ENCODE results near the gene NTPCR. TPM values are rescaled to one million over a fixed set of nuclear protein-coding genes. Genes with fewer than 3 reads are reported as not detected.

Gene NTPCR
- total RNA-seq, 4 donors from 2014 or later = 24.6 to 37.1 (median 28.4) TPM

GRCh38 chr1:232979558-232979957, 29.1 kb downstream of the NTPCR start:
- ATAC-seq = no peak
- no peaks in the 10 kb centered on the region for H3K27me3 ChIP-seq
- no peak for TF ChIP-seq POLR2AphosphoS5 (IDR thresholded peaks at IDR 0.05)
- no peak for TF ChIP-seq CTCF (IDR thresholded peaks at IDR 0.05)
- no peak for TF ChIP-seq EP300 (IDR thresholded peaks at IDR 0.05)
- no peak for TF ChIP-seq POLR2A (IDR thresholded peaks at IDR 0.05)
- WGBS, 2 donors (ENCODE audit: low coverage in 1 of 2) = 100% methylated on average over 2 of the region's 6 CpGs; no CpG with 5 or more reads in 1 of the 2 donors
- H3K4me3 ChIP-seq = no peak overlapping the region
- peaks cover 0 to 12% (median 0%) of the 10 kb centered on the region in 3 donors for H3K4me1 ChIP-seq
- no peaks in the 10 kb centered on the region for H3K9me3 ChIP-seq
- H3K36me3 ChIP-seq = peaks cover 0 to 43% of the 10 kb centered on the region in 2 donors
- H3K27ac ChIP-seq = no peak overlapping the region

- Histone ChIP-seq H3K27me3 (no peaks in the 10 kb centered on the region), H3K36me3 (peaks cover 0 to 38% of the 10 kb centered on the region in 2 donors), H3K4me1 (peaks cover 0 to 3% (median 0%) of the 10 kb centered on the region in 3 donors), H3K27ac (no peak overlapping the region), H3K9me3 (no peaks in the 10 kb centered on the region), H3K4me3 (no peak overlapping the region)
- 73 to 78% methylated on average over 6 to 8 of the region's 13 CpGs for WGBS, 2 donors (ENCODE audit: low coverage in 1 of 2)
- TF ChIP-seq CTCF (IDR thresholded peaks at IDR 0.05) (no peak), EP300 (IDR thresholded peaks at IDR 0.05) (no peak), POLR2A (IDR thresholded peaks at IDR 0.05) (no peak), POLR2AphosphoS5 (IDR thresholded peaks at IDR 0.05) (no peak)
- ATAC-seq = no peak
These were observed 30.1 kb downstream of the NTPCR start for GRCh38 chr1:232980355-232980978.

- Histone ChIP-seq H3K9me3 (no peaks in the 10 kb centered on the region), H3K27me3 (no peaks in the 10 kb centered on the region), H3K27ac (no peak overlapping the region), H3K36me3 (peaks cover 0 to 35% of the 10 kb centered on the region in 2 donors), H3K4me1 (no peaks in the 10 kb centered on the region), H3K4me3 (no peak overlapping the region)
- TF ChIP-seq POLR2AphosphoS5 (IDR thresholded peaks at IDR 0.05) = no peak
- TF ChIP-seq POLR2A (IDR thresholded peaks at IDR 0.05) = no peak
- no peak for TF ChIP-seq CTCF (IDR thresholded peaks at IDR 0.05)
- no peak for TF ChIP-seq EP300 (IDR thresholded peaks at IDR 0.05)
- 74 to 85% methylated on average over 6 to 9 of the region's 9 CpGs for WGBS, 2 donors (ENCODE audit: low coverage in 1 of 2)
- no peak for ATAC-seq
These were observed 30.7 kb downstream of the NTPCR start for GRCh38 chr1:232980986-232981560.

- TF ChIP-seq EP300 (IDR thresholded peaks at IDR 0.05) = no peak
- no peak for TF ChIP-seq CTCF (IDR thresholded peaks at IDR 0.05)
- TF ChIP-seq POLR2A (IDR thresholded peaks at IDR 0.05) = no peak
- TF ChIP-seq POLR2AphosphoS5 (IDR thresholded peaks at IDR 0.05) = no peak
- Histone ChIP-seq H3K36me3 (peaks cover 0 to 25% of the 10 kb centered on the region in 2 donors), H3K9me3 (no peaks in the 10 kb centered on the region), H3K27me3 (no peaks in the 10 kb centered on the region), H3K27ac (no peak overlapping the region), H3K4me1 (no peaks in the 10 kb centered on the region), H3K4me3 (no peak overlapping the region)
- 83 to 88% methylated on average over 10 to 12 of the region's 13 CpGs for WGBS, 2 donors (ENCODE audit: low coverage in 1 of 2)
- no peak for ATAC-seq
These were observed 32.0 kb downstream of the NTPCR start for GRCh38 chr1:232982238-232982944.

All from gastroesophageal sphincter (tissue), 4 donors.